ENCODE measurements around the gene IL17C. TPM values are rescaled to one million over a fixed set of nuclear protein-coding genes. Genes with fewer than 3 reads are reported as not detected.

The IL17C gene
- not detected in 5 replicates for total RNA-seq (2022; extraction: Qiagen RNA extraction; ENCODE audit: low read depth)

GRCh38 chr16:88638323-88639230 is at the start of gene IL17C:
TSS of gene IL17C (plus strand) at chr16:88638572. CDS start at chr16:88638642, 70 bp downstream.

GRCh38 chr16:88650749-88651275 is 12.4 kb downstream of the IL17C start, which contains the start of gene CYBA:
TSS of gene CYBA (minus strand) at chr16:88651053. CDS start at chr16:88651013, 40 bp downstream.

GRCh38 chr16:88662843-88663606 is 24.7 kb downstream of the IL17C start, which contains the start of gene MVD:
TSS of gene MVD (minus strand) at chr16:88663091. CDS start at chr16:88663080, 11 bp downstream.

GRCh38 chr16:88686439-88687253 is 48.3 kb downstream of the IL17C start, which contains the start of gene SNAI3:
TSS of gene SNAI3 (minus strand) at chr16:88686507. CDS start at chr16:88686406, 101 bp downstream.

Other genes with a start within 250 kb of the IL17C start
- 5.3 to 10.1 TPM (median 8.4 TPM) in 5 replicates for gene ZFPM1, start 185.3 kb upstream of the IL17C start, total RNA-seq (2022; extraction: Qiagen RNA extraction; ENCODE audit: low read depth)
- 41.1 to 61.6 TPM (median 53.2 TPM) in 5 replicates for gene ZC3H18, start 68.2 kb upstream of the IL17C start, total RNA-seq (2022; extraction: Qiagen RNA extraction; ENCODE audit: low read depth)
- gene CYBA, start 12.5 kb downstream of the IL17C start, total RNA-seq (2022; extraction: Qiagen RNA extraction; ENCODE audit: low read depth): 157 to 314 TPM (median 306 TPM) in 5 replicates
- gene MVD, start 24.5 kb downstream of the IL17C start, total RNA-seq (2022; extraction: Qiagen RNA extraction; ENCODE audit: low read depth): 16.3 to 26.2 TPM (median 22.6 TPM) in 5 replicates
- gene SNAI3, start 47.9 kb downstream of the IL17C start, total RNA-seq (2022; extraction: Qiagen RNA extraction; ENCODE audit: low read depth): 0.14 to 0.15 TPM in 2 of 5 replicates, not detected in the others
- 8.7 to 18.9 TPM (median 17.2 TPM) in 5 replicates for gene RNF166, start 67.8 kb downstream of the IL17C start, total RNA-seq (2022; extraction: Qiagen RNA extraction; ENCODE audit: low read depth)
- gene CTU2, start 67.9 kb downstream of the IL17C start, total RNA-seq (2022; extraction: Qiagen RNA extraction; ENCODE audit: low read depth): 18.2 to 34.2 TPM (median 33.0 TPM) in 5 replicates
- gene PIEZO1, start 146.6 kb downstream of the IL17C start, total RNA-seq (2022; extraction: Qiagen RNA extraction; ENCODE audit: low read depth): 76.0 to 155 TPM (median 134 TPM) in 5 replicates
- gene CDT1, start 165.2 kb downstream of the IL17C start, total RNA-seq (2022; extraction: Qiagen RNA extraction; ENCODE audit: low read depth): 16.4 to 34.7 TPM (median 30.6 TPM) in 5 replicates
- 263 to 424 TPM (median 397 TPM) in 5 replicates for gene APRT, start 173.4 kb downstream of the IL17C start, total RNA-seq (2022; extraction: Qiagen RNA extraction; ENCODE audit: low read depth)
- gene GALNS, start 218.4 kb downstream of the IL17C start, total RNA-seq (2022; extraction: Qiagen RNA extraction; ENCODE audit: low read depth): 32.1 to 50.6 TPM (median 46.1 TPM) in 5 replicates
- 92.5 to 149 TPM (median 118 TPM) in 5 replicates for gene TRAPPC2L, start 218.6 kb downstream of the IL17C start, total RNA-seq (2022; extraction: Qiagen RNA extraction; ENCODE audit: low read depth)
- gene PABPN1L, start 228.1 kb downstream of the IL17C start, total RNA-seq (2022; extraction: Qiagen RNA extraction; ENCODE audit: low read depth): not detected in 5 replicates